Panc1 (cell line): Measurements from ENCODE around the gene FAM50B.

Experiments used
- CTCF ChIP-seq: fragments of 450-650 bp; IDR thresholded peaks from 2 replicates; pipeline ENCODE4 v1.5.1; 2017; ENCODE audit warnings: mild to moderate bottlenecking
- POLR2AphosphoS5 ChIP-seq: IDR thresholded peaks from 2 replicates; pipeline ENCODE4 v1.6.1; 2012; ENCODE audit warnings: mild to moderate bottlenecking, low read depth, low read length, moderate library complexity
- REST ChIP-seq, 2 experiments: IDR thresholded peaks; 2 replicates each; pipeline ENCODE4 v1.6.1; 2011 to 2012; ENCODE audit warnings: low read depth in 2 of 2, control low read depth in 1 of 2, low read length in 1 of 2, mild to moderate bottlenecking in 1 of 2, moderate library complexity in 1 of 2; ENCODE audit not compliant: insufficient read depth in 1 of 2
- SIN3A ChIP-seq: IDR thresholded peaks from 2 replicates; pipeline ENCODE4 v1.6.1; 2012; ENCODE audit warnings: low read depth, mild to moderate bottlenecking, low read length, moderate library complexity, borderline replicate concordance; ENCODE audit not compliant: insufficient read depth
- TCF7L2 ChIP-seq: IDR thresholded peaks from 2 replicates; pipeline ENCODE4 v1.6.1; 2011; ENCODE audit warnings: mild to moderate bottlenecking, low read depth, low read length, inconsistent platforms

- TF ChIP-seq CTCF (no peak), POLR2AphosphoS5 (no peak), REST (IDR thresholded peaks at IDR 0.05; ENCODE audit: insufficient read depth in 1 of 2, low read depth in 2 of 2, low read length in 1 of 2) (no peak), TCF7L2 (no peak), SIN3A (no peak)
Measured at GRCh38 chr6:3882866-3883265, 33.7 kb downstream of the FAM50B start.
